ENCODE results near the gene CSTF2T. TPM values are rescaled to one million over a fixed set of nuclear protein-coding genes. Genes with fewer than 3 reads are reported as not detected.
A peak's percentile ranks its signal among the peaks of the same experiment; 100 is the strongest.
"Not testable (repeated sequence)": the region's sequence is repeated elsewhere in the genome, so short reads cannot be mapped to it uniquely, and the experiment has no call there.

Gene CSTF2T
- total RNA-seq, 1 donor: 15.9 TPM

DNA sequence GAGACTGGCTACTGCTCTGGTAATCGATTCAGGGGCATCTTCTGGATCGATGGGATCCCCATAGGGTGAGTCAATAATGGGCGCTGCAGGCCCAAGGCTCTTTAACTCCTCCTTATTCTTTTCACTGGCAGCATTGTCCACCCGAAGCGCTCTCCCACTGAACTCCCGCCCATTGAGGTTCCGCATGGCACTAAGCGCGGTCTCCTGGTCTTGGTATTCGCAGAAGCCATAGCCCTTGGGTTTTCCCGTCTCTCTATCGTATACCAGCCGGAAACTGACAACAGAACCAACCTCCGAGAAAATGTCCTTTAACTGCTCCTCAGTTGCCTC is 285 bp downstream of the CSTF2T start:
- peak in 1 of 3 donors; percentile 4 for DNase-seq (ENCODE audit: low read depth in 2 of 3, low spot score in 2 of 3)

GRCh38 chr10:51698473-51699063 is 827 bp downstream of the CSTF2T start:
- DNase-seq (ENCODE audit: low read depth in 2 of 3, low spot score in 2 of 3): no peak

DNA sequence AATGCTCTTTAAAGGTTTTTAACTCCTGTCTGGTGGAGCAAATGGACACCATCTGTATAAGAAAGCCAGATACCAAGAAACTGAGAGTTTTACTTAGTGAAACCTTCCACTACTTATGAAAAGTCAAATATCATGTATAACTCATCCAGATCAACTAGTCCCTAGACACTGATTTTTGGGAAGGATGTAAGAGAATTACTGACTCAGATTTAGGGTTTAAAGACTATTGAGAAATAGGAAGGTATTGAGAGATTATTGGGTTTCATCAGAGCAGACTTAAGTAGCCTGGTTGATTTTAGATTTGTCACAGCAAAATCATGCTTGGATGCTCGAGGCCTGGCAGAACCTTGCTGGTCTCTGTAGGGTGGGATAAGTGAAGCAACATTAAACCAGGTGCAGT is 3.1 kb downstream of the CSTF2T start:
- no peak for DNase-seq (ENCODE audit: low read depth in 2 of 3, low spot score in 2 of 3)

DNA sequence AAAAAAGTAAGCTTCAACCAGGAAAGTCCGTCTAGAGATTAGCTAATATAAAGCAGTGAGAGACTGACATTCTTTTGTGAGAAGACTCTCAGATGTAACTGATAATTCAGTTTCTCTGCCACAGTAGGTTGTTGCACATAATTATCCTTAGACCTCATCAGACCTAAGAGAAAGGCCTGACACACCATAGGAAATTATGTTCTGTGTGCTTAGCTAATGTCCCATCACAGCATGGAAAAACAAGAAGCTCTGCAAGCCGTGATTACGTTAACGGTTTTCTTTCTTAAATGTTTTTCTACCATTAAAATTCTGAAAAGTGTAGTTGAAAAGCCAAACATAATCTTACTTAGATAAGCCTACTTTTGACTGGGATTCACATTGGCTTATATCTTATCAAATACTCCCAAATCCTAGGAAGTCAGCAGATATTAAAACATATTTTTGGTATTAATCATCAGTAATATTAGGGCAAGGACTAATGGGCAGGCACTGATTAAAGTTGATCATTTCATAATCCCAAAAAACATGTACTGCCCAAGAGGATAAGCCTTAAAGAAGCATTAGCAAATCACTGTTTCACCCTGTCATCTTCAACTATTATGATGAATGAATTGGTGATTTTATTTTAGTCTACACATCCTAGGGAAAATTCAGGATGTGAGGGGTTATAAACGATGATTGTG is 5.2 kb downstream of the CSTF2T start:
- no peak for DNase-seq (ENCODE audit: low read depth in 2 of 3, low spot score in 2 of 3)

DNA sequence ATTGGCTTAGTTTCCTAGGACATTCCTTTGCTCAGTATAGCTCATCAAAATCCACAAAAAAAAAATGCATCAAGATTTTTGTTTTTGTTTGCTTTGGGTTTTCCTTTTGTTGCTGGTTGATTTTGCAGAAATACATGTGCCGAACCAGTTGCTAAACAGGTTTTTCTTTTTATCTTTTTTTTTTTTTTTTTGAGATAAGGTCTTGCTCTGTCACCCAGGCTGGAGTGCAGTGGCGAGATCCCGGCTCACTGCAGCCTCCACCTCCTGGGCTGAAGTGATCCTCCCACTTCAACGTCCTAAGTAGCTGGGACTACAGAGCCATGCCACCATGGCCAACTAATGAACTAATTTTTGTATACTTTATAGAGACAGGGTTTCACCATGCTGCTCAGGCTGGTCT is 8.3 kb downstream of the CSTF2T start:
- no peak for DNase-seq (ENCODE audit: low read depth in 2 of 3, low spot score in 2 of 3)

DNA sequence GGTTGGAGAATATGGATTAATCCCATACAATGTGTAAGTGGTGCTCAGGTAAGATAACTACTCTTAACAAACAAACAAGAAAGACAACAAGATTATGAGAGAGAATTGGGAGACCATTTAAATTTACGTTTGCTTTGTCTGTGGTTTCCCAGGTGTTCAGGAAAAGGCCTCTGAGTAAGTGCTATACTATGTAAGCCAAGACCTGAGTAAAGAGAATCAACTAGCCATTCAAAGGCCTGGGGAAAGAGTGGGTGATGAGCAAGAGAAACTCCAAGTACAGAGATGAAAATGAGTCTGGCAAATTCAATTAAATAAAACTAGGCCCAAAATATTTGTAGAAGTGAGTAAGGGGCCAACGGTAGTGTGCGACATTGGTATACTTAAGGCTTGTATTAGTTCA is 9.9 kb downstream of the CSTF2T start:
- DNase-seq (ENCODE audit: low read depth in 2 of 3, low spot score in 2 of 3): no peak

DNA sequence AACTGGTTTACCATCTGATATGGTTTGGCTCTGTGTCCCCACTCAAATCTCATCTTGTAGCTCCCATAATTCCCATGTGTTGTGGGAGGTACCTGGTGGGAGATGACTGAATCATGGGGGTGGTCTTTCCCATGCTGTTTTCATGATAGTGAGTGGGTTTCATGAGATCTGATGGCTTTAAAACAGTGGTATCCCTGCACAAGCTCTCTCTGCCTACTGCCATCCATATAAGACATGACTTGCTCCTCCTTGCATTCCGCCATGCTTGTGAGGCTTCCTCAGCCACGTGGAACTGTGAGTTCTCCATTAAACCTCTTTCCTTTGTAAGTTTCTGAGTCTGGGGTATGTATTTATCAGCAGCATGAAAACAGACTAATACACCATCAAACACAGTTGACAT is 10.6 kb downstream of the CSTF2T start:
- DNase-seq (ENCODE audit: low read depth in 2 of 3, low spot score in 2 of 3): not testable (repeated sequence)

DNA sequence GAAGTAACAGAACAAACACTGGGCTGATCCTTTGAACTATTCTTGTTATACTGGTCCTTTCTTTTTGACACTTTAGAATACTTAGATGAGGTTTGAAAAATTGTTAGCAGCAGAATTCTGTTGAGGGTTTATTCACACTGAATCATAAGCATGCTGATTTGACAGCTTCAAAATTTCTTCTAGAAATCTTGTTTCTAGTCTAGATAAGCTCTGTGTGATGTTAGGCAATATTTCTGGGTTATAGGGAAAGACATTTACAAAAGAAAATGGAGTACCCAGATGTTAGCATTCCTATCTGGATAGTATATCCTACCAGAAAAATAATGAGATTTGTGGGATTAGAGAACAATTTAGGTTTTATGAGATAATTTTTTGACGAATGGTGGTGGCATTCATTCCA is 12.1 kb downstream of the CSTF2T start:
- no peak for DNase-seq (ENCODE audit: low read depth in 2 of 3, low spot score in 2 of 3)

GRCh38 chr10:51685768-51686167 is 13.6 kb downstream of the CSTF2T start:
- DNase-seq (ENCODE audit: low read depth in 2 of 3, low spot score in 2 of 3): no peak

DNA sequence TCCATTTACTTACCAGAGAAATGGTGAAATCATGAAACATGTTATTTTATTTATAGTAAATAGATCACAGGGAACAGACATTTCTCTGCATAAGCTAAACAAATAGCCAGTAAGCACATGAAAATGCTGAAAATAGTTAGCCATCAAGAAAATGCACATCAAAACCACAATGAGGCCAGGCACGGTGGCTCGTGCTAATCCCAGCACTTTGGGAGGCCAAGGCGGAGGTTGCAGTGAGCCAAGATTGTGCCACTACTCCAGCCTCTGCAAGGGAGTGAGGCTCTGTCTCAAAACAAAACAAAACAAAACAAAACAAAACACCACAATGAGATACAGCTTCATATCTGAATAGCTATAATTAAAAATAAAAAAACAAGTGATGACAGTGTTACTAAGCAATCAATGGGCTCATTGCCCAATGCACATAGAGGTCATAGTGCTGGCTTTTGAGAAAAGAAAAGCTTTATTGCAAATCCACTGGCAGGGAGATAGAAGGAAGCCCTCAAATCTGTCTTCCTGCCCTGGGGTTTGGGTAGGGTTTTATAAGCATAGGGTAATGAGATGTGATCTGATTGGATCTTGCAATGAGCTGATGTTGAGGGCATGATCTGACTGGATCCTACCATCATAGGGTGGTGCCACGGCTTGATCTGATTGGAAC is 16.2 kb downstream of the CSTF2T start:
- no peak for DNase-seq (ENCODE audit: low read depth in 2 of 3, low spot score in 2 of 3)

DNA sequence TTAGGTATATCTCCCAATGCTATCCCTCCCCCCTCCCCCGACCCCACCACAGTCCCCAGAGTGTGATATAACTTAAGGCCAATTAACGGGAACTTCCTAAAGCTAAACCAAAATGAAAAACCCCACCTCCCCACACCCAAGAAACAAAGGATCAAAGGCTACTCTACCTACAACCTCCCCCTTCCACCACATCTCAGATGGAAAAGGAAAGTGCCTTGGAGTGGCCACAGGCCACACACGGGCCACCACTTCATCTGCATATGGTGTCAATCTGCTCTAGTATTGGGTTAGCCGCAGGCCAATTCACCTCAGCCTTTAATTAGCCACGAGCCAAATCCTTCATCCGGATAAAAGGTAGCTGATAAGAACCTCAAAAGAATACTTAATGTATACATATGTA is 19.6 kb downstream of the CSTF2T start:
- DNase-seq (ENCODE audit: low read depth in 2 of 3, low spot score in 2 of 3): no peak

DNA sequence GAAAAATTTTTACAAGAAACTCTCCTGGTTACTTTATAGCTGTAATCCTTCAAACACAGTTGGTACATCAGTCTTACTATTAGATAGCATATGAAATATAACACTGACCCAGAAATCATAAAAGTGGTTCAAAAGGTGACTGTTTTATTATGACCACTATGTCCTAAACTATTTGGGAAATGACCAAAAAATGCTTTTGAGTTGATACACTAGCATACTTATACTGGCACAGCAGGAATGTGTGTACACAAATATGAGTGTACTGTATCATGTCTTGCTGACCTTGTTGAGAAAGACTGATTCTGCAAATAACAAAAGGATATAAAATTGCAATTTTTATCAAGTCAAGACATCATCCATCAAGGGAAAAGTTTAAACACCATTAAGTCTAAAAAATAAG is 24.3 kb downstream of the CSTF2T start:
- no peak for DNase-seq (ENCODE audit: low read depth in 2 of 3, low spot score in 2 of 3)

DNA sequence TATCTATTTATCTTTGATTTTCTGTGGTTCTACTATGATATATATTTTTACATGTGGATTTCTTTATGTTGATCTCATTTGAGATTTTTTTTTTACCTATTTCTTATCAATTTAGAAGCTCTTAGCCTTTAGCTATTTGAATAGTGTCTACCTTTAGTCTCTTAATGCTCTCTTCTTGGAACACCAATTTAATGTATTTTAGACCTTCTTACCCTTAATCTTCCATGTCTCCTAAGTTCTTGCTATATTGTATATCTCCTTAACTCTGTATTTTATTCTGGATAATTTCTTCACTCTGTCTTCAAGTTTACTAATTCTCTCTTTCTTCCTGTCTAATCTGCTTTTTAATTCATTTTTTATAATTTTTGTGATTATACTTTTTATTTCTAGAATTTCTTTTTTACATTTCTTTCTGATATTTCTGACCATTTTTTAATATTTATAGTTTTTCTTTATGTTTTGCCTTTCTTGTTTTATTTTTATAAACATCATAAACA is 27.3 kb downstream of the CSTF2T start:
- DNase-seq (ENCODE audit: low read depth in 2 of 3, low spot score in 2 of 3): no peak

DNA sequence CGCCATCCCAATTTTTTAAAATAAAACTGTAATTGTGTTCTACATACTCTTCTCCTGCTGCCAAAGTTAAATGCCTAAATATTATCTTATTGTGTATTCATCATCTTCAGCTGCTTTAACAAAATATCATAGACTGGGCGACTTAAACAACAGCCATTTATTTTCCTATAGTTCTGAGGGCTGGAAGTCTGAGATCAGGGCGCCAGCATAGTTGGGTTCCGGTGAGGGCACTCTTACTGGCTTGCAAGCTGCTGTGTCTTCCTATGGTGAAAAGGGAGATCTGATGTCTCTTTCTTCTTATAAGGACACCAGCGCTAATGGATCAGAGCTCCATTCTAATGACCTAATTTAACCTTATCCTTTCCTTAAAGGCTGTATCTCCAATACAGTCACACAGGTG is 30.4 kb downstream of the CSTF2T start:
- no peak for DNase-seq (ENCODE audit: low read depth in 2 of 3, low spot score in 2 of 3)

GRCh38 chr10:51668336-51668689 is 31.1 kb downstream of the CSTF2T start:
- DNase-seq (ENCODE audit: low read depth in 2 of 3, low spot score in 2 of 3): no peak

GRCh38 chr10:51667678-51668335 is 31.6 kb downstream of the CSTF2T start:
- no peak for DNase-seq (ENCODE audit: low read depth in 2 of 3, low spot score in 2 of 3)

DNA sequence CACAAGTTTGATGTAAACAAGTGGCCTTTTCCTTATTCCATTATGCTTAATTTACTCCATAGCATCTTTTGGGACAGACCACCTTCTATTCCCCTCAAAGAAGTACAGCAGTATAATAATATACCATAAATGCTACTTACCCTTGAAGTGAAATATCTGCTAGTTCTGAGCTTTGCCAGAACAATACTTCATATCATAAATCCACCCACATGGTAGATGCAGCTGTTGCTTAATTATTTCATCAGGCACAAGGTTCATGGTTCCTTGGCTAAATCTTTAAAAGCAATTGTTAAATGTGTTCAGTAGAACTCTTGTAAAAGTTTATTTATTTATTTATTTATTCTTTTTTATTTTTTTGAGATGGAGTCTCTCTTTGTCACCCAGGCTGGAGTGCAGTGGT is 32.9 kb downstream of the CSTF2T start:
- DNase-seq (ENCODE audit: low read depth in 2 of 3, low spot score in 2 of 3): no peak

- DNase-seq (ENCODE audit: low read depth in 2 of 3, low spot score in 2 of 3): no peak
Measured at GRCh38 chr10:51663086-51663485, 36.3 kb downstream of the CSTF2T start.

- no peak for DNase-seq (ENCODE audit: low read depth in 2 of 3, low spot score in 2 of 3)
Measured at GRCh38 chr10:51659344-51659743, 40.1 kb downstream of the CSTF2T start.

DNA sequence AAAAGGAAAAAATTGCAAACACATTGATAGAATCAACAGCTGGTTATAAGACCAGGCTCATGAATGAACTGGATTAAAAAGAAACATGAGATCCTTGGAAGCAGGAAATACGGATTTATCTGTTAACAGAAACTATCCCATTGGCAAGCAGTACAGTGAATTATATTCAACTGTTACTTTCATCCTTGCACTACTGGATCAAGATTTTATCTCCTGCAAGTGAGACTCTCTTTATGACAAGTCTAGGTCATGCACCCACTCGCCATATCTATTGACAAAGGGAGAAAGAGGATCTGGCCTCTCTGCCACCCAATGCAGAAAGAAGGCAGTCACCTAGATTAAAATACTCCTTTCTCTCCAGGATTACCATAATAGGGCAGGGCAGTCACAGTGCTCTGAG is 41.4 kb downstream of the CSTF2T start:
- DNase-seq (ENCODE audit: low read depth in 2 of 3, low spot score in 2 of 3): no peak

DNA sequence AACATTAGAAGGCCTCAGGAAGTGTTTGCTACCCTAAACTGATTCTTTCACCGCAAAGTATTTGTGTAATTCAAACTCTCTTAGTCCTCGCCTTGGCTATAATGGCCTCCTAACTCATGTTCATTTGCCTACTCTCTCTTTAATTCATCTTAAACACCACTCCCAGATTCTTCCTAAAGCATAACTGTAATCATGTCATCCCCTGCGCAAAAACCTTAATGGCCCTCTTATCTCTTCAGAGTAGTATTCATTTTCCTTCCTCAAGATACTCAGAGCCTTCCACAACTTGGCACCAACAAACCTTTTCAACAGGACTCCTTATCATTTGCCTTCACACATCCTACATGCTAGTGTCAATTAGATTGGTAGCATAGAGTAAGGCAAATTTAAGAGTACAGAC is 42.9 kb downstream of the CSTF2T start:
- DNase-seq (ENCODE audit: low read depth in 2 of 3, low spot score in 2 of 3): peak in 2 of 3 donors; percentile 6 to 9

DNA sequence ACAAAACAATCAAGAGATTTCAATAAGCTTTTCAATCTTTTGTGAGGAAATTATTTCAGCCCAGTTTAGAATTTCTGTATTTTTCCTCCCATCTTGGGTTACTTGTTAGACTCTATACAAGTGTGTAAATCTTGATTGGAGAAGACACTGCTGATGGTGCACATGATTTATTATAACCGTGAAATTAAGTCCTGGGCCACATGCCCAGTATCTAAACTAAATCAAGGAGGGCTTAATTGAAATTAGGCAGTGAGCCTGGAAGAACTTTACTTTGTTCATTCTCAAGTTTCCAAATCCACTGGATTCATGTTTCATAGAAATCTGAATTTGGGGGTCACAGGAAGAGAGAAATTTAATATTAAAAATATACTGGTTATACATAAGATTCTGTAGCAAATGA is 44.5 kb downstream of the CSTF2T start:
- no peak for DNase-seq (ENCODE audit: low read depth in 2 of 3, low spot score in 2 of 3)
